ENCODE data around the gene STMND1. TPM values are rescaled to one million over a fixed set of nuclear protein-coding genes. Genes with fewer than 3 reads are reported as not detected.
A peak's percentile ranks its signal among the peaks of the same experiment; 100 is the strongest.

Gene STMND1
- total and polyA plus RNA-seq, 2 experiments from 2014 or later = 0.80 TPM; not detected in 1

GRCh38 chr6:17102258-17102870, 514 bp downstream of the STMND1 start:
- H3K27ac Mint-ChIP-seq = no peak overlapping the region
- peak overlapping the region; percentile 99 for H2AFZ ChIP-seq

More at GRCh38 chr6:17102258-17102870, 514 bp downstream of the STMND1 start:
- Histone ChIP-seq H3K27ac (ENCODE audit: low read depth) (no peak overlapping the region), H3K36me3 (ENCODE audit: insufficient read depth) (no peaks in the 10 kb centered on the region), H3K4me3 (peak overlapping the region; percentile 83), H3K4me2 (peak overlapping the region; percentile 93), H3F3A (replicated peaks; ENCODE audit: low read depth) (0 out of 2 replicates have a peak, but pooled peaks cover 5% of the 10 kb centered on the region), H4K20me1 (replicated peaks; ENCODE audit: insufficient read depth) (no peaks in the 10 kb centered on the region), H3K9me2 (ENCODE audit: insufficient read depth) (no peaks in the 10 kb centered on the region), H3K4me1 (ENCODE audit: insufficient read depth) (peaks cover 5% of the 10 kb centered on the region; the same call in 1 of the 2 replicates), H3K79me2 (replicated peaks; ENCODE audit: insufficient read depth) (no peaks in the 10 kb centered on the region), H3K27me3 (ENCODE audit: insufficient read depth) (peaks cover 35% of the 10 kb centered on the region)
- H3K27me3 Mint-ChIP-seq (ENCODE audit: insufficient read depth, low read depth, poor library complexity) = peaks cover 27% of the 10 kb centered on the region
- ATAC-seq (no peak), DNase-seq (ENCODE audit: low spot score) (no peak)
- peak overlapping the region; percentile 82 for H3K4me3 Mint-ChIP-seq
- peaks cover 15% of the 10 kb centered on the region for H3K4me1 Mint-ChIP-seq
- H3K9me3 Mint-ChIP-seq = no peaks in the 10 kb centered on the region
- no peak for TF ChIP-seq ETS1 (IDR thresholded peaks at IDR 0.05)
- no peak for TF ChIP-seq ZNF331 (CRISPR knock-in tag; IDR thresholded peaks at IDR 0.05; ENCODE audit: low read depth)
- no peak for TF ChIP-seq REST (IDR thresholded peaks at IDR 0.05; ENCODE audit: unreplicated experiment)
- TF ChIP-seq JUNB (IDR thresholded peaks at IDR 0.05; ENCODE audit: unreplicated experiment) = no peak
- no peak for TF ChIP-seq NANOG (IDR thresholded peaks at IDR 0.05; ENCODE audit: borderline replicate concordance)
- TF ChIP-seq POLR2AphosphoS5 (IDR thresholded peaks at IDR 0.05; ENCODE audit: low read depth) = no peak
- no peak for TF ChIP-seq STAT1 (IDR thresholded peaks at IDR 0.05; ENCODE audit: unreplicated experiment)
- no peak for TF ChIP-seq CTCF (conservative IDR thresholded peaks at IDR 0.05; ENCODE audit: low read depth in 2 of 2)
- TF ChIP-seq EZH2 (IDR thresholded peaks at IDR 0.05; ENCODE audit: low read depth, unreplicated experiment) = no peak
- TF ChIP-seq ZNF462 (CRISPR knock-in tag; IDR thresholded peaks at IDR 0.05) = no peak
- no peak for TF ChIP-seq CREB1 (CRISPR knock-in tag; IDR thresholded peaks at IDR 0.05; ENCODE audit: low read depth)
- TF ChIP-seq ZNF114 (CRISPR knock-in tag; IDR thresholded peaks at IDR 0.05) = no peak
- no peak for TF ChIP-seq EZH2phosphoT487 (IDR thresholded peaks at IDR 0.05; ENCODE audit: unreplicated experiment)
- no peaks in the 10 kb centered on the region for H3K36me3 Mint-ChIP-seq (ENCODE audit: low read depth)

Data from GM23338 (cell line).